Mammary epithelial cell (primary cell): ENCODE measurements around the gene UBE3C.

Experiments
- CTCF ChIP-seq, 2 donors: IDR thresholded peaks in 1 of 2; conservative IDR thresholded peaks in 1 of 2; 2 replicates each; pipeline ENCODE4 v1.5.1; 2011 to 2012; ENCODE audit warnings: inconsistent platforms in 2 of 2, low read length in 2 of 2, mild to moderate bottlenecking in 2 of 2, control low read depth in 1 of 2, low read depth in 1 of 2; ENCODE audit not compliant: insufficient read depth in 1 of 2; ENCODE audit errors: extremely low read depth in 1 of 2
- EZH2 ChIP-seq: IDR thresholded peaks from 2 replicates; pipeline ENCODE4 v1.6.1; 2012; ENCODE audit warnings: low read length, inconsistent platforms, borderline replicate concordance

GRCh38 chr7:157150882-157151281 lies 12.2 kb downstream of the UBE3C start:
- no peak for TF ChIP-seq CTCF (conservative IDR thresholded peaks at IDR 0.05 in 1 of 2, IDR thresholded peaks at IDR 0.05 in 1 of 2; ENCODE audit: extremely low read depth in 1 of 2, insufficient read depth in 1 of 2, low read depth in 1 of 2, low read length in 2 of 2)
- TF ChIP-seq EZH2, result no peak
